GM12873 (cell line): ENCODE data around the gene UBAC2.

Experiments used
- CTCF ChIP-seq: IDR thresholded peaks from 2 replicates; pipeline ENCODE4 v1.5.1; 2012; ENCODE audit warnings: low read depth, mild to moderate bottlenecking, moderate library complexity, low read length, control low read depth; ENCODE audit not compliant: insufficient read depth; ENCODE audit errors: missing control alignments

Gene UBAC2

GRCh38 chr13:99199541-99200431 lies 868 bp upstream of the UBAC2 start:
- TF ChIP-seq CTCF: no peak

GRCh38 chr13:99203601-99204579 lies 3.2 kb downstream of the UBAC2 start:
- no peak for TF ChIP-seq CTCF

- no peak for TF ChIP-seq CTCF
Observed at GRCh38 chr13:99205621-99206220, 5.1 kb downstream of the UBAC2 start.

DNA sequence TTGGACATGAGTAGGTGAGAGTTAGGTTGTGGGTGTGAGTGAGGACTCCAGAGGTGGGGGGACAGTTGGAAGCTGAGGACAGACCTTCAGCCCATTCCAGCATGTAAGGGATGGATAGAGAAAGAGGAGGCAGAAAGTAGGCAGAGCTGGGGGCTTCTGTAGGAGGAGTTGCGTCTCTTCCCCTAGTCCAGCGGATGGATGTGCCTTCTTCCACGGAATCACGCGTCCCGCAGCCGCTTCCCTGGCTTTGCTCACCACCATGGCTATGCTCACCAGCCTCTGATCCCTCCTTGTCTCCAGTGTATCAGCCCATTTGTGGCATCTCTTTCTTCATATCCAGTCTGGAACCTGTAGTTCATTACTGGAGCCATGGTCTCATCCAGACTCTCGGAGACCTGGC lies 5.6 kb downstream of the UBAC2 start:
- TF ChIP-seq CTCF: no peak

- TF ChIP-seq CTCF: no peak
Observed at GRCh38 chr13:99206873-99207272, 6.2 kb downstream of the UBAC2 start.

GRCh38 chr13:99207511-99207910 lies 6.9 kb downstream of the UBAC2 start:
- TF ChIP-seq CTCF: no peak
